ENCODE data around the gene SMAGP. TPM values are rescaled to one million over a fixed set of nuclear protein-coding genes. Genes with fewer than 3 reads are reported as not detected.
"Not testable (repeated sequence)": the region's sequence is repeated elsewhere in the genome, so short reads cannot be mapped to it uniquely, and the experiment has no call there.

The SMAGP gene
- total RNA-seq, 2 donors from 2014 or later = 0.41 to 1.5 TPM

- not testable (repeated sequence) for ATAC-seq; H3K9me3 Mint-ChIP-seq; DNase-seq (ENCODE audit: low spot score in 2 of 2); H3K36me3 Mint-ChIP-seq
- peak overlapping the region in 1 of 2 donors; percentile 22 for H3K27ac Mint-ChIP-seq
Observed at GRCh38 chr12:51272810-51273209, 2.6 kb upstream of the SMAGP start.

- DNase-seq (ENCODE audit: low spot score in 2 of 2) (no peak), ATAC-seq (peak; percentile 58 to 73)
- Mint-ChIP-seq H3K27ac (peak overlapping the region; percentile 82 to 93), H3K36me3 (peaks cover 0 to 6% of the 10 kb centered on the region in 2 donors), H3K9me3 (no peaks in the 10 kb centered on the region)
Observed at GRCh38 chr12:51270951-51271518, 820 bp upstream of the SMAGP start.

- ATAC-seq = peak; percentile 64 to 74
- Mint-ChIP-seq H3K36me3 (peaks cover 0 to 6% of the 10 kb centered on the region in 2 donors), H3K27ac (no peak overlapping the region), H3K9me3 (no peaks in the 10 kb centered on the region)
- DNase-seq (ENCODE audit: low spot score in 2 of 2) = peak; percentile 48 to 58
Observed at GRCh38 chr12:51269174-51270066, 795 bp downstream of the SMAGP start.

DNA sequence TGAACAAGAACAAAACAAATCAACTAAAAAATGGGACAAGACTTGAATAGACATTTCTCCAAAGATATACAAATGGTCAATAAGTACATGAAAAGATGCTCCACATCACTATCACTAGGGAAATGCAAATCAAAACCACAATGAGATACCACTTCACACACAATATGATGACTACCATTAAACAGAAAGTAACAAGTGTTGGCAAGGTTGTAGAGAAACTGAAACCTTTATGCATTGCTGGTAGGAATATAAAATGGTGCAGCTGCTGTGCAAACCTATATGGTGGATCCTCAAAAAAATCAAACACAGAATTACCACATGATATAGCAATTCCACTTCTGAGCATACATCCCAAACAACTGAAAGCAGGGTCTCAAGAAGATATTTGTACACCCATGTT, 5.2 kb downstream of the SMAGP start:
- no peaks in the 10 kb centered on the region for H3K36me3 Mint-ChIP-seq
- H3K27ac Mint-ChIP-seq = no peak overlapping the region
- no peaks in the 10 kb centered on the region for H3K9me3 Mint-ChIP-seq
- DNase-seq (ENCODE audit: low spot score in 2 of 2) (no peak), ATAC-seq (peak; percentile 68 to 80)

GRCh38 chr12:51264297-51264696, 5.9 kb downstream of the SMAGP start:
- Mint-ChIP-seq H3K36me3 (no peaks in the 10 kb centered on the region), H3K9me3 (no peaks in the 10 kb centered on the region), H3K27ac (no peak overlapping the region)
- DNase-seq (ENCODE audit: low spot score in 2 of 2) = no peak
- ATAC-seq = no peak

GRCh38 chr12:51263341-51263740, 6.9 kb downstream of the SMAGP start:
- Mint-ChIP-seq H3K36me3 (no peaks in the 10 kb centered on the region), H3K9me3 (no peaks in the 10 kb centered on the region), H3K27ac (no peak overlapping the region)
- DNase-seq (ENCODE audit: low spot score in 2 of 2) = no peak
- no peak for ATAC-seq

- Mint-ChIP-seq H3K27ac (no peak overlapping the region), H3K36me3 (no peaks in the 10 kb centered on the region), H3K9me3 (no peaks in the 10 kb centered on the region)
- DNase-seq (ENCODE audit: low spot score in 2 of 2) (no peak), ATAC-seq (peak; percentile 11 to 29)
Observed at GRCh38 chr12:51262758-51263177, 7.4 kb downstream of the SMAGP start.

GRCh38 chr12:51259600-51259999, 10.6 kb downstream of the SMAGP start:
- not testable (repeated sequence) for DNase-seq (ENCODE audit: low spot score in 2 of 2); H3K36me3 Mint-ChIP-seq; H3K27ac Mint-ChIP-seq; ATAC-seq; H3K9me3 Mint-ChIP-seq

GRCh38 chr12:51254536-51254935, 15.7 kb downstream of the SMAGP start:
- ATAC-seq = no peak
- H3K27ac Mint-ChIP-seq = peak overlapping the region in 1 of 2 donors; percentile 40
- no peaks in the 10 kb centered on the region for H3K9me3 Mint-ChIP-seq
- DNase-seq (ENCODE audit: low spot score in 2 of 2) = no peak
- no peaks in the 10 kb centered on the region for H3K36me3 Mint-ChIP-seq

DNA sequence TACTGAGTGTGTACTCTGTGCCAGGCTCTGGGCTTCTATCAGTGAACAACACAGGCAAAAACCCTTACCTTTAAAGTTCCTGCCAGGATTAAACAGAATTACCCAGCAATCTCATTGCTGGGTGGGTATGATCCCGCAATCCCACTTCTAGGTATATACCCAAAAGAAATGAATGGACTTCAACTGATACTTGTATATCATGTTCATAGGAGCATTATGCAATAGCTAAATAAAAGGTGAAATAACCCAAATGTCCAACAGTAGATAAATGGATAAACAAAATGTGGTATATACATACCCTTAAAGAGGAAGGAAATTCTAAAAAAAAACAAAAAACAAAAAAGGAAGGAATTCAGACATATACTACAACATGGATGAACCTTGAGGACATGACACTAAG, 16.9 kb downstream of the SMAGP start:
- peak overlapping the region in 1 of 2 donors; percentile 29 for H3K27ac Mint-ChIP-seq
- no peak for DNase-seq (ENCODE audit: low spot score in 2 of 2)
- no peak for ATAC-seq
- H3K36me3 Mint-ChIP-seq = no peaks in the 10 kb centered on the region
- no peaks in the 10 kb centered on the region for H3K9me3 Mint-ChIP-seq

DNA sequence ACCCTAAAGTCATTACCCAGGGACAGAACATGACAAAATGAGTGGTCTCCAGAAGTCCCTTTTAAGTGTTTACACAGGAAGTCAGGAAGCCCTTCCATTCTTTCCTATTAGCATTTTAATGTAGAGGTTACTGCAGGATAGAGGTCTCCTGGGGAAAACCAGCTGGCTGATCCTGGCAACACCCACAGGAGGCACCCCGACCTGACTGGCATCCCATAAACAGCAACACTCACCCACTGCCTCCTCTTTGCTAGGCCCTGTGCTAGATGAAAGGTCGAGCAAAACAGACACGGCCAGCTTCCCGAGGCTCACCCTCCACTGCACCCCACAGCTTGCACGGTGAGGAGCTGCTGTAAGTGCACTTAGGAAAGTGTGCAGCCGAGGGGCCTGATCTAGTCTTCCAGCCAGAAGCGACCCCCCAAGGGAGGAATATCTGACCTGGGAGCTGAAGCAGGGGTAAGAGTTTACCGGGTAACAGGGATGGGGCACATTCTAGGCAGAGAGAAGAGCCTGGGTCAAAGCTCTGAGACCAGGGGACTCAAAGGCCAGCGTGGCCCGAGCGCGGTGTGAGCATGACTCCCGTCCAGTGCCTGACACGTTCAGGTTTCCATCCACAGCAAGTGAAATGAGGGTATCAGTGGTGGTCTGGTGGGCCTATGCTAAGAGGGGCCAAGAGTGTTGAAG, 22.6 kb downstream of the SMAGP start:
- no peak overlapping the region for H3K27ac Mint-ChIP-seq
- H3K9me3 Mint-ChIP-seq = no peaks in the 10 kb centered on the region
- ATAC-seq = peak in 1 of 2 donors; percentile 15
- no peak for DNase-seq (ENCODE audit: low spot score in 2 of 2)
- H3K36me3 Mint-ChIP-seq = peaks cover 0 to 11% of the 10 kb centered on the region in 2 donors

GRCh38 chr12:51246254-51246853, 23.9 kb downstream of the SMAGP start:
- H3K36me3 Mint-ChIP-seq = peaks cover 0 to 21% of the 10 kb centered on the region in 2 donors
- no peaks in the 10 kb centered on the region for H3K9me3 Mint-ChIP-seq
- DNase-seq (ENCODE audit: low spot score in 2 of 2) = no peak
- peak overlapping the region; percentile 58 to 89 for H3K27ac Mint-ChIP-seq
- peak; percentile 63 to 84 for ATAC-seq

DNA sequence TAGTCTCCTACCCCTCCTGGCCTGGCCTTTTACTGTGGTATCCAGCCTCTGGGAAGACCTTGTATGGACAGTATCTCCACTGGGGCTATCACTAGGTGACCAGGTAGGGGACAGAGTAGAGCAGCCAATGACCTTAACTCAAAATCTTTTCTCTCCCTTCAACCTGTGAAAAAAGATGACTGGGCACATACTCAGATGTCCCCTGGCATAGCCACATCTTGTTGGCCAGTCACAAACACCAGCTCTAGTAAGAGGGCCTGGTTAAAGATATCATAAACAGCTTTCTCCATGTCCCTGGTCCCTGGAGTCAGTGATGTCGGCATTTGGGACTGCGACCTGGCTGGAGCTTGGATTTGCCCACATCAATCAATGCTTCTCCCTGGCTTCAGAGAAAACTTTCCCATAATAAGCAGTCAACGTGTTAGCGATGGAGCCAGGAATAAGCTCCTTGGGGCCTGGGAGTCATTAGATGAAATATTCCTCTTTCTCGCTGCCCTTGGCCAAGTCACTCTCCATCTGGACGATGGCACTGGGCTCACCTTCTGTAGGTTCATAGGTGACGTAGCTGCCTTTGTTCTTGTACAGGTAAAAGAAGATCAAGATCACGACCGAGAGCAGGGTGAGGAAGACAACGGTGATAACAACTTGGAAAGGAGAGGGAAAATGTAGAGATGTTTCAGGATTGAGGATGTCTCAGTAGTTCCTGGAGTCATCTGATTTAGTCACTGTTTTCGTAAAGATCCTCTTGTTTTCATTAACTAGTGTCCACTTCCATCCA, 24.6 kb downstream of the SMAGP start:
- Mint-ChIP-seq H3K27ac (peak overlapping the region; percentile 58 to 89), H3K36me3 (peaks cover 5 to 28% of the 10 kb centered on the region in 2 donors), H3K9me3 (no peaks in the 10 kb centered on the region)
- ATAC-seq = peak; percentile 7 to 20
- no peak for DNase-seq (ENCODE audit: low spot score in 2 of 2)

GRCh38 chr12:51244269-51244668, 25.9 kb downstream of the SMAGP start:
- ATAC-seq (no peak), DNase-seq (ENCODE audit: low spot score in 2 of 2) (no peak)
- no peaks in the 10 kb centered on the region for H3K9me3 Mint-ChIP-seq
- H3K36me3 Mint-ChIP-seq = peaks cover 19 to 42% of the 10 kb centered on the region in 2 donors
- peak overlapping the region in 1 of 2 donors; percentile 24 for H3K27ac Mint-ChIP-seq

GRCh38 chr12:51242876-51243275, 27.3 kb downstream of the SMAGP start:
- no peak for DNase-seq (ENCODE audit: low spot score in 2 of 2)
- H3K27ac Mint-ChIP-seq = peak overlapping the region in 1 of 2 donors; percentile 1
- no peaks in the 10 kb centered on the region for H3K9me3 Mint-ChIP-seq
- H3K36me3 Mint-ChIP-seq = peaks cover 26 to 48% of the 10 kb centered on the region in 2 donors
- ATAC-seq = no peak

DNA sequence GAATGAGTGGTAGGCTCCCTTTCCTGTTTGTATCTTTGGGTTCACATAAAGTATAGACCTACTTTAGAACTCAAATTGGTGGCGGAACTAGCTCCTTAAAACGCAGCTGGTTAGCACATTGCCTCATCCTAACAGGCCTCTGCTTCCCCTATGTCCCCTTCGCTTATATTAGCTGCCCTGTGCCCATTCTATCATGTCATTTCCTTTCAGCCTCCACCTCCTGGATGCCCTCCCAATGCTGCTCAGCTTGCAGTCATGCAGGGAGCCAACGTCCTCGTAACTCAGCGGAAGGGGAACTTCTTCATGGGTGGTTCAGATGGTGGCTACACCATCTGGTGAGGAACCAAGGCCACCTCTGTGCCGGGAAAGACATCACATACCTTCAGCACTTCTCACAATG, 28.1 kb downstream of the SMAGP start:
- DNase-seq (ENCODE audit: low spot score in 2 of 2) (no peak), ATAC-seq (no peak)
- peaks cover 26 to 48% of the 10 kb centered on the region in 2 donors for H3K36me3 Mint-ChIP-seq
- no peaks in the 10 kb centered on the region for H3K9me3 Mint-ChIP-seq
- no peak overlapping the region for H3K27ac Mint-ChIP-seq
